Measurements from ENCODE around the gene TMCO4.

DNA sequence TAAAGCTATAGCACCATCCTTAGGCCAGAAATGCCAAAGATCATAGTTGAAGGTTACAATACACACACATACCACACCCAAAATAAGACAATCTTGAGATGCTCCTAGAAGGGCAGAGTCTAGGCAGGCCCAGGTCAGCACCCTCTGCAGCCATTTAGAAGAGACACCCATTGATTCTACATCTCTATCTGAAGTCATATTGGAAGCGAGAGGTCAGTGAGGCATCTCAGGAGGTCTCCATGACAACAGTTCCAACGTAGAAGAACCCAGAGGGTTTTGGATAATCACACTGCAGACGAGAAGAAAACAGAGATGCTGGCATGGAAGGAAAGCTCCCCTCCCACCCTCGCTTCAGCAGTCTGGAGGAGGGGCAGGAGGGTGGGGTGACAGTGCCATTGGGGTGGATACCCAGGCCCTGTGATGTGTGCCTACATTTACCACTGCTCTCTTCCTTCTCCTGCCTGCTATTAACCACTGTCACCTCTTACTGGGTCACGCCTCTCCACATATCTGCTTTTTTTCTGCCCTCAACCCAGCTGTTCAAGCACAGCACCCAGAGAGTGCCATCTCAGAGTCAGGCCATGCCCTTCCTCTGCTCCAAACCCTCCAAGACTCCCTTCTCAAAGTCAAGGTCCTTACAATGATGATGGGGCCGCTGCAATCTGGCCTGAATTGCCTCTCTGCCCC, 6.2 kb downstream of the TMCO4 start:
- TF ChIP-seq, protein P1, sequence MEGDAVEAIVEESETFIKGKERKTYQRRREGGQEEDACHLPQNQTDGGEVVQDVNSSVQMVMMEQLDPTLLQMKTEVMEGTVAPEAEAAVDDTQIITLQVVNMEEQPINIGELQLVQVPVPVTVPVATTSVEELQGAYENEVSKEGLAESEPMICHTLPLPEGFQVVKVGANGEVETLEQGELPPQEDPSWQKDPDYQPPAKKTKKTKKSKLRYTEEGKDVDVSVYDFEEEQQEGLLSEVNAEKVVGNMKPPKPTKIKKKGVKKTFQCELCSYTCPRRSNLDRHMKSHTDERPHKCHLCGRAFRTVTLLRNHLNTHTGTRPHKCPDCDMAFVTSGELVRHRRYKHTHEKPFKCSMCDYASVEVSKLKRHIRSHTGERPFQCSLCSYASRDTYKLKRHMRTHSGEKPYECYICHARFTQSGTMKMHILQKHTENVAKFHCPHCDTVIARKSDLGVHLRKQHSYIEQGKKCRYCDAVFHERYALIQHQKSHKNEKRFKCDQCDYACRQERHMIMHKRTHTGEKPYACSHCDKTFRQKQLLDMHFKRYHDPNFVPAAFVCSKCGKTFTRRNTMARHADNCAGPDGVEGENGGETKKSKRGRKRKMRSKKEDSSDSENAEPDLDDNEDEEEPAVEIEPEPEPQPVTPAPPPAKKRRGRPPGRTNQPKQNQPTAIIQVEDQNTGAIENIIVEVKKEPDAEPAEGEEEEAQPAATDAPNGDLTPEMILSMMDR (IDR thresholded peaks at IDR 0.05; ENCODE audit: low read depth, low read length) = no peak
- TF ChIP-seq EZH2phosphoT487 (IDR thresholded peaks at IDR 0.05; ENCODE audit: low read depth) = no peak
